NK-92 (cell line): ENCODE data around the gene KIAA1217.

Experiments
- DNase-seq: peaks from one replicate; lab custom pipeline; 2025; ENCODE audit not compliant: unreplicated experiment; lab: John Stamatoyannopoulos, UW

KIAA1217 gene

GRCh38 chr10:24397662-24398061 is 188.7 kb downstream of the KIAA1217 start:
- DNase-seq, result no peak

GRCh38 chr10:24404567-24404966 is 195.6 kb downstream of the KIAA1217 start:
- DNase-seq, result no peak

GRCh38 chr10:24405635-24406034 is 196.7 kb downstream of the KIAA1217 start:
- no peak for DNase-seq

- no peak for DNase-seq
Measured at GRCh38 chr10:24406809-24407483, 198.0 kb downstream of the KIAA1217 start.

GRCh38 chr10:24407928-24408327 is 199.0 kb downstream of the KIAA1217 start:
- DNase-seq, result no peak

GRCh38 chr10:24408365-24408764 is 199.4 kb downstream of the KIAA1217 start:
- no peak for DNase-seq

GRCh38 chr10:24414597-24414996 is 205.7 kb downstream of the KIAA1217 start:
- DNase-seq, result no peak

GRCh38 chr10:24415455-24416125 is 206.7 kb downstream of the KIAA1217 start:
- no peak for DNase-seq

GRCh38 chr10:24416248-24416647 is 207.3 kb downstream of the KIAA1217 start:
- no peak for DNase-seq

- DNase-seq, result no peak
Measured at GRCh38 chr10:24417053-24417452, 208.1 kb downstream of the KIAA1217 start.

- no peak for DNase-seq
Measured at GRCh38 chr10:24418532-24418931, 209.6 kb downstream of the KIAA1217 start.

GRCh38 chr10:24419066-24419465 is 210.1 kb downstream of the KIAA1217 start:
- no peak for DNase-seq

- no peak for DNase-seq
Measured at GRCh38 chr10:24425151-24425550, 216.2 kb downstream of the KIAA1217 start.

GRCh38 chr10:24427678-24428409 is 218.9 kb downstream of the KIAA1217 start:
- no peak for DNase-seq

GRCh38 chr10:24428410-24428782 is 219.5 kb downstream of the KIAA1217 start:
- no peak for DNase-seq

GRCh38 chr10:24430591-24430990 is 221.7 kb downstream of the KIAA1217 start:
- no peak for DNase-seq

- no peak for DNase-seq
Measured at GRCh38 chr10:24432478-24433416, 223.8 kb downstream of the KIAA1217 start.

GRCh38 chr10:24433705-24434104 is 224.8 kb downstream of the KIAA1217 start:
- DNase-seq, result no peak

- DNase-seq, result no peak
Measured at GRCh38 chr10:24434961-24435360, 226.0 kb downstream of the KIAA1217 start.

- DNase-seq, result no peak
Measured at GRCh38 chr10:24435374-24435773, 226.4 kb downstream of the KIAA1217 start.

- DNase-seq, result no peak
Measured at GRCh38 chr10:24437302-24437701, 228.4 kb downstream of the KIAA1217 start.
